SK-N-SH (cell line): Measurements from ENCODE around the gene GSTCD. TPM values are rescaled to one million over a fixed set of nuclear protein-coding genes. Genes with fewer than 3 reads are reported as not detected.

Experiments used
- CTCF ChIA-PET: fragments of 300-600, 350-600 bp; formaldehyde crosslinking; extraction: SDS; loops from one replicate; lab custom pipeline; 2021; lab: Yijun Ruan, JAX
- POLR2A ChIA-PET: fragments of 350-600 bp; sonication (Branson Sonifier 250); formaldehyde crosslinking; extraction: SDS; loops from one replicate; lab custom pipeline; 2020; ENCODE audit warnings: antibody characterized with exemption, inconsistent platforms; lab: Yijun Ruan, JAX
- DNase-seq: peaks from one replicate; pipeline ENCODE4 v3.0.0; 2012
- H2AFZ ChIP-seq: fragments of 200-600 bp; sonication (generic); 2 replicates; pipeline ENCODE4 v1.8.1; 2016; ENCODE audit warnings: antibody characterized with exemption, mild to moderate bottlenecking, low read depth
- H3F3A ChIP-seq: fragments of 200-600 bp; sonication (generic); replicated peaks from 2 replicates; pipeline ENCODE3; 2016; ENCODE audit warnings: antibody characterized with exemption, mild to moderate bottlenecking; ENCODE audit not compliant: insufficient read depth
- H3K27ac ChIP-seq, 2 experiments: fragments of 200-500 bp in 1 of 2; fragments of 200-600 bp in 1 of 2; sonication (Bioruptor generic) in 1 of 2; sonication (generic), shearing (Covaris generic) in 1 of 2; 2 replicates each; pipeline versions ENCODE4 v1.5.1 to v1.6.1; 2014 to 2016; ENCODE audit warnings: low read depth in 2 of 2, inconsistent platforms in 1 of 2, low read length in 1 of 2, mild to moderate bottlenecking in 1 of 2, mixed read lengths in 1 of 2
- H3K27me3 ChIP-seq: fragments of 200-600 bp; sonication (generic), shearing (Covaris generic); 2 replicates; pipeline ENCODE4 v1.6.1; 2016; ENCODE audit warnings: mixed run types; ENCODE audit not compliant: insufficient read depth
- H3K36me3 ChIP-seq, 2 experiments: fragments of 200-500 bp in 1 of 2; fragments of 200-600 bp in 1 of 2; sonication (Bioruptor generic) in 1 of 2; sonication (generic) in 1 of 2; replicated peaks in 1 of 2; 2 replicates each; pipeline versions ENCODE3 to v1.5.1; 2014 to 2016; ENCODE audit warnings: low read length in 1 of 2, mild to moderate bottlenecking in 1 of 2; ENCODE audit not compliant: insufficient read depth in 2 of 2, control insufficient read depth in 1 of 2
- H3K4me1 ChIP-seq, 2 experiments: fragments of 200-500 bp in 1 of 2; fragments of 200-600 bp in 1 of 2; sonication (Bioruptor generic) in 1 of 2; sonication (generic), shearing (Covaris generic) in 1 of 2; 2 replicates each; pipeline versions ENCODE4 v1.5.1 to v1.6.1; 2014 to 2016; ENCODE audit warnings: low read depth in 1 of 2, low read length in 1 of 2, mixed run types in 1 of 2; ENCODE audit not compliant: insufficient read depth in 2 of 2, control insufficient read depth in 1 of 2
- H3K4me2 ChIP-seq: fragments of 200-600 bp; sonication (generic), shearing (Covaris generic); 2 replicates; pipeline ENCODE4 v1.6.1; 2017; ENCODE audit warnings: mixed run types
- H3K4me3 ChIP-seq, 2 experiments: fragments of 200-500 bp in 1 of 2; fragments of 200-600 bp in 1 of 2; sonication (Bioruptor generic) in 1 of 2; sonication (generic), shearing (Covaris generic) in 1 of 2; 2 replicates each; pipeline versions ENCODE4 v1.5.1 to v1.8.1; 2014 to 2016; ENCODE audit warnings: low read depth in 2 of 2, inconsistent platforms in 1 of 2, low read length in 1 of 2, mild to moderate bottlenecking in 1 of 2, mixed read lengths in 1 of 2, moderate library complexity in 1 of 2
- H3K79me2 ChIP-seq: fragments of 200-600 bp; sonication (generic); 2 replicates; pipeline ENCODE4 v1.8.1; 2017; ENCODE audit warnings: mild to moderate bottlenecking; ENCODE audit not compliant: insufficient read depth
- H3K9ac ChIP-seq: fragments of 200-600 bp; sonication (generic); 2 replicates; pipeline ENCODE4 v1.6.1; 2017; ENCODE audit warnings: mixed run types
- H3K9me2 ChIP-seq: fragments of 200-600 bp; sonication (generic); 2 replicates; pipeline ENCODE4 v1.6.1; 2017; ENCODE audit warnings: mixed run types
- H3K9me3 ChIP-seq: fragments of 200-600 bp; sonication (generic); 2 replicates; pipeline ENCODE4 v1.6.1; 2017; ENCODE audit warnings: mixed run types, mild to moderate bottlenecking, moderate library complexity
- H4K20me1 ChIP-seq: fragments of 200-600 bp; sonication (generic); 2 replicates; pipeline ENCODE4 v1.6.1; 2017; ENCODE audit warnings: mild to moderate bottlenecking, mixed run types; ENCODE audit not compliant: insufficient read depth
- FOXJ3 ChIP-seq: sonication (generic); formaldehyde crosslinking; IDR thresholded peaks from 2 replicates; pipeline ENCODE4 v1.5.1; 2020; ENCODE audit warnings: mild to moderate bottlenecking, missing genetic modification reagents
- FOXM1 ChIP-seq: IDR thresholded peaks from 2 replicates; pipeline ENCODE4 v1.4.0; 2012; ENCODE audit warnings: low read depth, mild to moderate bottlenecking
- GATA2 ChIP-seq: sonication (generic); formaldehyde crosslinking; IDR thresholded peaks from 2 replicates; pipeline ENCODE4 v1.5.0; 2020; ENCODE audit warnings: mild to moderate bottlenecking, missing genetic modification reagents
- JUND ChIP-seq: IDR thresholded peaks from 2 replicates; pipeline ENCODE4 v1.4.0; 2012
- MEF2A ChIP-seq: IDR thresholded peaks from 2 replicates; pipeline ENCODE4 v1.4.0; 2012; ENCODE audit warnings: low read depth, borderline replicate concordance
- MXI1 ChIP-seq: IDR thresholded peaks from 2 replicates; pipeline ENCODE4 v1.6.1; 2012; ENCODE audit warnings: mild to moderate bottlenecking, low read depth, low read length, improper control_type of control experiment
- NFIC ChIP-seq: IDR thresholded peaks from 2 replicates; pipeline ENCODE4 v1.4.0; 2012; ENCODE audit warnings: borderline replicate concordance
- RAD21 ChIP-seq: IDR thresholded peaks from 2 replicates; pipeline ENCODE4 v1.6.1; 2012; ENCODE audit warnings: mild to moderate bottlenecking, low read length
- RCOR1 ChIP-seq: fragments of 150-350 bp; IDR thresholded peaks from 2 replicates; pipeline ENCODE4 v1.6.1; 2017; ENCODE audit warnings: antibody characterized with exemption, low read length
- RFX5 ChIP-seq: IDR thresholded peaks from 2 replicates; pipeline ENCODE4 v1.6.1; 2012; ENCODE audit warnings: mild to moderate bottlenecking, improper control_type of control experiment, low read length
- RXRA ChIP-seq: IDR thresholded peaks from 2 replicates; pipeline ENCODE4 v1.4.0; 2012; ENCODE audit warnings: low read depth, mild to moderate bottlenecking, borderline replicate concordance
- SIN3A ChIP-seq: IDR thresholded peaks from 2 replicates; pipeline ENCODE4 v1.6.1; 2012; ENCODE audit warnings: low read depth, mild to moderate bottlenecking, low read length, moderate library complexity, borderline replicate concordance
- SMC3 ChIP-seq: IDR thresholded peaks from 2 replicates; pipeline ENCODE4 v1.6.1; 2012; ENCODE audit warnings: low read depth, low read length, improper control_type of control experiment
- TCF12 ChIP-seq: IDR thresholded peaks from 2 replicates; pipeline ENCODE4 v1.4.0; 2012
- TEAD4 ChIP-seq: IDR thresholded peaks from 2 replicates; pipeline ENCODE4 v1.4.0; 2012; ENCODE audit warnings: mild to moderate bottlenecking, borderline replicate concordance; ENCODE audit not compliant: insufficient read depth
- WGBS: methylation state at CpG from one replicate; pipeline ENCODE4 v1.1.6; 2017; ENCODE audit warnings: low lambda C conversion rate; 5-methylcytosine and 5-hydroxymethylcytosine counted together
- polyA plus RNA-seq, 3 experiments: library from polyadenylated mRNA; depleted of rRNA; stranded (reverse); fragments of >200 nt; gene quantifications; 2 replicates each; pipeline ENCODE4 v1.2.3, GENCODE V29; 2012
- TF ChIP-seq, protein P1 (sequence below): IDR thresholded peaks from 2 replicates; pipeline ENCODE4 v1.4.0; 2012; ENCODE audit warnings: low read depth, borderline replicate concordance
- TF ChIP-seq, protein P2 (sequence below): fragments of 200-600 bp; sonication (generic); IDR thresholded peaks from 2 replicates; pipeline ENCODE4 v1.6.1; 2017; ENCODE audit warnings: antibody characterized with exemption, mild to moderate bottlenecking, moderate library complexity
- TF ChIP-seq, protein P3 (sequence below): IDR thresholded peaks from 2 replicates; pipeline ENCODE4 v1.4.0; 2012; ENCODE audit warnings: low read depth, borderline replicate concordance

GSTCD gene
- polyA plus RNA-seq, 1 of the 3 experiments (the other 2 are of a cell fraction), result 4.8 TPM

DNA sequence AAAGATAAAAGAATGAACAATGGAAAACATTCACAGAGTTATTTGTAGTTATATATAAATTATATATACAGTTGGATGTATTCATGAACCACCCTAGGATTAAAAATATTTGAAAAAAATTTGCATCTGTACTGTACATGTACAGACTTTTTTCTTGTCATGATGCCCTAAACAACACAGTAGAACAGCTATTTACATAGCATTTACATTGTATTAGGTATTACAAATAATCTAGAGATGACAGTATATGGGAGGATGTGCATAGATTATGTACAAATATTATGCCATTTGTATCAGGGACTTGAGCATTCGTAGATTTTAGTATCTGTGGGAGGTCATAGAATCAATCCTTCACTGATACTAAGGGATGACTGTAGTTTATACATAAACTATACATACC is 44.8 kb downstream of the GSTCD start:
- no peak overlapping the region for H3K4me2 ChIP-seq
- H3K9me2 ChIP-seq, result no peaks in the 10 kb centered on the region
- H3K27ac ChIP-seq, result no peak overlapping the region
- no peaks in the 10 kb centered on the region for H3K27me3 ChIP-seq
- no peaks in the 10 kb centered on the region for H3K79me2 ChIP-seq
- H3K4me1 ChIP-seq, result no peaks in the 10 kb centered on the region
- CTCF ChIA-PET, result no interaction called here
- no peaks in the 10 kb centered on the region for H3K36me3 ChIP-seq
- POLR2A ChIA-PET, result no interaction called here
- DNase-seq, result no peak
- no peak overlapping the region for H2AFZ ChIP-seq
- no peak overlapping the region for H3K9ac ChIP-seq
- no peaks in the 10 kb centered on the region for H3K9me3 ChIP-seq
- 96% methylated on average over 1 of the region's 1 CpG for WGBS
- TF ChIP-seq RAD21, result no peak
- TF ChIP-seq, protein P1, sequence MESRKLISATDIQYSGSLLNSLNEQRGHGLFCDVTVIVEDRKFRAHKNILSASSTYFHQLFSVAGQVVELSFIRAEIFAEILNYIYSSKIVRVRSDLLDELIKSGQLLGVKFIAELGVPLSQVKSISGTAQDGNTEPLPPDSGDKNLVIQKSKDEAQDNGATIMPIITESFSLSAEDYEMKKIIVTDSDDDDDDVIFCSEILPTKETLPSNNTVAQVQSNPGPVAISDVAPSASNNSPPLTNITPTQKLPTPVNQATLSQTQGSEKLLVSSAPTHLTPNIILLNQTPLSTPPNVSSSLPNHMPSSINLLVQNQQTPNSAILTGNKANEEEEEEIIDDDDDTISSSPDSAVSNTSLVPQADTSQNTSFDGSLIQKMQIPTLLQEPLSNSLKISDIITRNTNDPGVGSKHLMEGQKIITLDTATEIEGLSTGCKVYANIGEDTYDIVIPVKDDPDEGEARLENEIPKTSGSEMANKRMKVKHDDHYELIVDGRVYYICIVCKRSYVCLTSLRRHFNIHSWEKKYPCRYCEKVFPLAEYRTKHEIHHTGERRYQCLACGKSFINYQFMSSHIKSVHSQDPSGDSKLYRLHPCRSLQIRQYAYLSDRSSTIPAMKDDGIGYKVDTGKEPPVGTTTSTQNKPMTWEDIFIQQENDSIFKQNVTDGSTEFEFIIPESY, result no peak
- no peak for TF ChIP-seq RXRA
- TF ChIP-seq TCF12, result no peak
- TF ChIP-seq MEF2A, result no peak
- TF ChIP-seq FOXM1, result no peak
- no peak for TF ChIP-seq SMC3
- TF ChIP-seq SIN3A, result no peak
- no peak for TF ChIP-seq MXI1
- TF ChIP-seq TEAD4, result no peak
- TF ChIP-seq, protein P2, sequence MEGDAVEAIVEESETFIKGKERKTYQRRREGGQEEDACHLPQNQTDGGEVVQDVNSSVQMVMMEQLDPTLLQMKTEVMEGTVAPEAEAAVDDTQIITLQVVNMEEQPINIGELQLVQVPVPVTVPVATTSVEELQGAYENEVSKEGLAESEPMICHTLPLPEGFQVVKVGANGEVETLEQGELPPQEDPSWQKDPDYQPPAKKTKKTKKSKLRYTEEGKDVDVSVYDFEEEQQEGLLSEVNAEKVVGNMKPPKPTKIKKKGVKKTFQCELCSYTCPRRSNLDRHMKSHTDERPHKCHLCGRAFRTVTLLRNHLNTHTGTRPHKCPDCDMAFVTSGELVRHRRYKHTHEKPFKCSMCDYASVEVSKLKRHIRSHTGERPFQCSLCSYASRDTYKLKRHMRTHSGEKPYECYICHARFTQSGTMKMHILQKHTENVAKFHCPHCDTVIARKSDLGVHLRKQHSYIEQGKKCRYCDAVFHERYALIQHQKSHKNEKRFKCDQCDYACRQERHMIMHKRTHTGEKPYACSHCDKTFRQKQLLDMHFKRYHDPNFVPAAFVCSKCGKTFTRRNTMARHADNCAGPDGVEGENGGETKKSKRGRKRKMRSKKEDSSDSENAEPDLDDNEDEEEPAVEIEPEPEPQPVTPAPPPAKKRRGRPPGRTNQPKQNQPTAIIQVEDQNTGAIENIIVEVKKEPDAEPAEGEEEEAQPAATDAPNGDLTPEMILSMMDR, result no peak
- TF ChIP-seq FOXJ3 (CRISPR knock-in tag), result no peak
- TF ChIP-seq GATA2 (CRISPR knock-in tag), result no peak
- TF ChIP-seq RCOR1, result no peak
- no peak for TF ChIP-seq NFIC
- TF ChIP-seq, all 33 proteins: peak for 0
- Histone ChIP-seq H4K20me1 (no peaks in the 10 kb centered on the region), H3F3A (no peaks in the 10 kb centered on the region), H3K4me3 (no peak overlapping the region)

DNA sequence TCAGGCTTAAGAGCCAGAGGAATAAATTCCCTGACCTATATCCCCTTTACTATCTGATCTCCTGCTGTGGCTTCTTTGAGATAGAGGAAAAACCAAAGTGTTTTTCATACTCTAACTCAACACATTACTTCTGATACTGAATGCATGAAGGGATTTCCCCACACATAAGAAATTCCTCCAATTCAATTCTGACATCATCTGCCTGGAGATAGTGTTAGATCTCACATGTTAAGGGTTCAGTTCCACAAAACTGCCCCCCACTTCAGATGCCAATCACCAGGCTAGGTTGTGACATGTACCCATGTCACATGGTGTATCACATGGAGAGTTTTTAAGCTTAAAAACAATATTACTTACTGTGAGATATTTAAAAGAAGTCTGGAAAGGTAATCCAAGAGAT is 46.8 kb downstream of the GSTCD start:
- no peak for DNase-seq
- no peaks in the 10 kb centered on the region for H3K27me3 ChIP-seq
- no peak overlapping the region for H2AFZ ChIP-seq
- ChIA-PET CTCF (no interaction called here), POLR2A (no interaction called here)
- no peaks in the 10 kb centered on the region for H3K79me2 ChIP-seq
- TF ChIP-seq, protein P3, sequence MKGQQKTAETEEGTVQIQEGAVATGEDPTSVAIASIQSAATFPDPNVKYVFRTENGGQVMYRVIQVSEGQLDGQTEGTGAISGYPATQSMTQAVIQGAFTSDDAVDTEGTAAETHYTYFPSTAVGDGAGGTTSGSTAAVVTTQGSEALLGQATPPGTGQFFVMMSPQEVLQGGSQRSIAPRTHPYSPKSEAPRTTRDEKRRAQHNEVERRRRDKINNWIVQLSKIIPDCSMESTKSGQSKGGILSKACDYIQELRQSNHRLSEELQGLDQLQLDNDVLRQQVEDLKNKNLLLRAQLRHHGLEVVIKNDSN, result no peak
- TF ChIP-seq JUND (no peak), TEAD4 (no peak), RFX5 (no peak), RXRA (no peak)
- H3K9me3 ChIP-seq, result no peaks in the 10 kb centered on the region
- no peak overlapping the region for H3K4me3 ChIP-seq
- no peak overlapping the region for H3K4me2 ChIP-seq
- H3K36me3 ChIP-seq, result no peaks in the 10 kb centered on the region
- H3K9me2 ChIP-seq, result no peaks in the 10 kb centered on the region
- no peak overlapping the region for H3K9ac ChIP-seq
- no peaks in the 10 kb centered on the region for H3F3A ChIP-seq
- no peak overlapping the region for H3K27ac ChIP-seq
- H3K4me1 ChIP-seq, result no peaks in the 10 kb centered on the region
- no peaks in the 10 kb centered on the region for H4K20me1 ChIP-seq
